ENCODE data around the gene UPF2. TPM values are rescaled to one million over a fixed set of nuclear protein-coding genes. Genes with fewer than 3 reads are reported as not detected.

The UPF2 gene
- total and polyA plus RNA-seq, 2 of the 4 experiments (the other 2 are of a cell fraction) = 9.2 to 14.3 TPM

DNA sequence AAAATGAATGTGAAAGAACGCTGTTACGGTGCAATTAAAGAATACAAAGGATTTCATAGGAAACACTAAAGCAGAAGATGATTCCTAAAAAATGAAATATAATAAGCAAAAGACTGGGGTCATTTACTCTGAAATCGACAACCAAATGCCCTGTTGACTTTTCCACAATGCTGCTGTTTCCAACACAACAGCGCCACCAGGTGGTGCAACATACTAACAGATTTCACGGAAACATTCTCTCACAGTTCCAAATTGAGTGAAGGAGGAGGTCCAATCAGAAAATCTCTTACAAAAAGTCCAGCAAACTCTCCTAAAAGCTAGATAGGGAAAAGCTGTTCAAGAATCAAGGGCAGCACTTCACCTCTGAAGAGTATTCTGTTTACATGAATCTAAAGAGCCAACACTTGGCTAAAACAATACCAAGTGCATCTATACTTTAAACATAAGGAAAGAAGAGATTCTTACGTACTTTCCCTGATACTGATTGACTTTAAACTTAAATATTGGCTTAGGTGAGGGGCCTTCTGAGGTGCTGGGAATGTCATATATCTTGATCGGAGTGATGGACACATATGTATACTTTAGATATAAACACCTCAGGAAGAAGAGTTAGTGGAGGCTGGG lies 55.9 kb downstream of the UPF2 start (continued):
- TF ChIP-seq MXI1 (IDR thresholded peaks at IDR 0.05; ENCODE audit: borderline replicate concordance, low read depth, low read length) = no peak

DNA sequence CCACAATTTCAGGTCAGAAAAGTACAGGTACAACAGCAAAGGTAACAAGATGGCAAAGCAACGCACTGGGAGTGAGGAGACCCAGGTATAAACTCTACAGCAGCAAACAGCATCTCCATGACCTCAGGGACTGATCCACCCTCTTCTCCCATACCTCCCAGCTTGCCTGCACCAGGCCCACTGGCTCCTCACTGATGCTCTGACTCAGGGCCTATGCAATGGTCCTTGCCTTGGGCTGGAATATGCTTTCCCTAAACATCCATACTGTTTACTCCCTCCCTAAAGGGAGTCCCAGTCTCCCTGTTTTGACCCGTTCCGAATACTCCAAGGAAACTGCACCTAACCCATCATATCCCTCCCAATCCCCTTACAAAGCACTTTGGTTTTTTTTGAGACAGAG lies 60.4 kb downstream of the UPF2 start:
- Histone ChIP-seq H3K9me1 (ENCODE audit: insufficient read depth, low read length) (peaks cover 3% of the 10 kb centered on the region; the same call in 1 of the 2 replicates), H3K9ac (ENCODE audit: low read depth, low read length) (no peak overlapping the region), H2AK9ac (replicated peaks; ENCODE audit: low read depth, low read length, poor library complexity) (no peak overlapping the region), H3K4me1 (ENCODE audit: control insufficient read depth, insufficient read depth, low read length) (no peaks in the 10 kb centered on the region), H3K14ac (replicated peaks; ENCODE audit: low read depth, low read length) (no peak overlapping the region), H3K27me3 (ENCODE audit: control insufficient read depth, insufficient read depth, low read length) (no peaks in the 10 kb centered on the region), H3K4me2 (ENCODE audit: low read depth, low read length) (no peak overlapping the region), H3K4me3 (ENCODE audit: insufficient read depth, low read depth, low read length) (no peak overlapping the region), H3K18ac (ENCODE audit: low read depth, low read length) (no peak overlapping the region), H4K5ac (ENCODE audit: low read depth, low read length) (no peak overlapping the region), H4K91ac (ENCODE audit: insufficient read depth, low read depth, low read length) (no peak overlapping the region), H2BK120ac (ENCODE audit: low read depth, low read length) (no peak overlapping the region), H3K23ac (ENCODE audit: low read depth, low read length) (no peak overlapping the region), H3K79me1 (ENCODE audit: low read depth in 1 of 2, low read length in 2 of 2) (peaks cover 0 to 7% of the 10 kb centered on the region in 2 experiments; a peak in 2 of 4 replicates), H2BK20ac (ENCODE audit: low read depth, low read length) (no peak overlapping the region), H2BK15ac (ENCODE audit: low read depth, low read length) (no peak overlapping the region), H2AFZ (replicated peaks; ENCODE audit: low read length, poor library complexity) (no peak overlapping the region), H2BK5ac (ENCODE audit: low read depth, low read length, poor library complexity, severe bottlenecking) (no peak overlapping the region), H3K56ac (ENCODE audit: extremely low read depth, insufficient read depth, low read length) (no peak overlapping the region), H3K9me3 (ENCODE audit: control insufficient read depth, insufficient read depth, low read length) (no peaks in the 10 kb centered on the region), H3K36me3 (ENCODE audit: control insufficient read depth, insufficient read depth, low read length) (peaks cover 15% of the 10 kb centered on the region), H3K27ac (ENCODE audit: insufficient read depth, low read length) (no peak overlapping the region), H3K4ac (ENCODE audit: low read depth, low read length) (no peak overlapping the region), H2AK5ac (ENCODE audit: low read depth, low read length) (no peak overlapping the region), H4K8ac (ENCODE audit: low read depth in 2 of 2, low read length in 2 of 2) (no peak overlapping the region), H4K20me1 (ENCODE audit: insufficient read depth, low read length) (no peaks in the 10 kb centered on the region)
- dilution Hi-C loops (cut with HindIII; ENCODE audit: low sequenced_read_pairs, unreplicated experiment) (no loop called here), in situ Hi-C loops (cut with MboI; ENCODE audit: low sequenced_read_pairs) (no loop called here), intact Hi-C loops (cut with micrococcal nuclease) (loop anchor here (5.0 kb wide), 1 partner anchor 465 kb away; no protein-coding TSS in a partner anchor)
- BruUV-seq (replicated peaks) = no TSS peak
- TF ChIP-seq FOS (IDR thresholded peaks at IDR 0.05; ENCODE audit: low read depth, low read length) (no peak), BHLHE40 (IDR thresholded peaks at IDR 0.05; ENCODE audit: low read depth, low read length) (no peak)
- TF ChIP-seq, protein P1, sequence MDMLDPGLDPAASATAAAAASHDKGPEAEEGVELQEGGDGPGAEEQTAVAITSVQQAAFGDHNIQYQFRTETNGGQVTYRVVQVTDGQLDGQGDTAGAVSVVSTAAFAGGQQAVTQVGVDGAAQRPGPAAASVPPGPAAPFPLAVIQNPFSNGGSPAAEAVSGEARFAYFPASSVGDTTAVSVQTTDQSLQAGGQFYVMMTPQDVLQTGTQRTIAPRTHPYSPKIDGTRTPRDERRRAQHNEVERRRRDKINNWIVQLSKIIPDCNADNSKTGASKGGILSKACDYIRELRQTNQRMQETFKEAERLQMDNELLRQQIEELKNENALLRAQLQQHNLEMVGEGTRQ (IDR thresholded peaks at IDR 0.05; ENCODE audit: low read depth, low read length) = no peak
- WGBS, 2 experiments (ENCODE audit: extremely low coverage in 2 of 2, insufficient read length in 1 of 2) = no CpG with 5 or more reads among the region's 3 CpGs
- CTCF ChIA-PET = interaction anchor here (0.7 kb wide), 1 partner anchor 203 kb away, joined by 3 read pairs; no protein-coding TSS in a partner anchor
- ATAC-seq (ENCODE audit: low read depth) = no peak
- DNase-seq = no peak
- POLR2A ChIA-PET (ENCODE audit: unreplicated experiment) = no interaction called here
